ENCODE results near the gene IRAK3.
"Not testable (repeated sequence)": the region's sequence is repeated elsewhere in the genome, so short reads cannot be mapped to it uniquely, and the experiment has no call there.

IRAK3 gene

GRCh38 chr12:66169221-66170170 is 19.5 kb upstream of the IRAK3 start, which contains the start of gene TMBIM4:
Gene TMBIM4, minus strand, starts transcription at chr12:66169996. Its CDS starts 45 bp downstream, at chr12:66169951.
- peak; percentile 83 for DNase-seq (ENCODE audit: low read depth)
- TF ChIP-seq CTCF (conservative IDR thresholded peaks at IDR 0.05; ENCODE audit: low read depth, low read length), result peak; percentile 30
- peak within 1 kb of the TSS; percentile 87 for H3K4me3 ChIP-seq (ENCODE audit: low read length)

GRCh38 chr12:66170606-66171005 is 18.4 kb upstream of the IRAK3 start:
- TF ChIP-seq CTCF (conservative IDR thresholded peaks at IDR 0.05; ENCODE audit: low read depth, low read length), result no peak
- no peak overlapping the region for H3K4me3 ChIP-seq (ENCODE audit: low read length)
- no peak for DNase-seq (ENCODE audit: low read depth)

GRCh38 chr12:66174391-66175325 is 14.4 kb upstream of the IRAK3 start:
- H3K4me3 ChIP-seq (ENCODE audit: low read length); DNase-seq (ENCODE audit: low read depth): not testable (repeated sequence)

- H3K4me3 ChIP-seq (ENCODE audit: low read length), result no peak overlapping the region
- TF ChIP-seq CTCF (conservative IDR thresholded peaks at IDR 0.05; ENCODE audit: low read depth, low read length), result no peak
- no peak for DNase-seq (ENCODE audit: low read depth)
Measured at GRCh38 chr12:66176105-66176900, 12.7 kb upstream of the IRAK3 start.

GRCh38 chr12:66182956-66183355 is 6.1 kb upstream of the IRAK3 start:
- TF ChIP-seq CTCF (conservative IDR thresholded peaks at IDR 0.05; ENCODE audit: low read depth, low read length), result no peak
- no peak for DNase-seq (ENCODE audit: low read depth)
- H3K4me3 ChIP-seq (ENCODE audit: low read length), result no peak overlapping the region

GRCh38 chr12:66184822-66185221 is 4.2 kb upstream of the IRAK3 start:
- H3K4me3 ChIP-seq (ENCODE audit: low read length); DNase-seq (ENCODE audit: low read depth): not testable (repeated sequence)

- no peak for TF ChIP-seq CTCF (conservative IDR thresholded peaks at IDR 0.05; ENCODE audit: low read depth, low read length)
- H3K4me3 ChIP-seq (ENCODE audit: low read length), result no peak overlapping the region
- no peak for DNase-seq (ENCODE audit: low read depth)
Measured at GRCh38 chr12:66187036-66187435, 2.0 kb upstream of the IRAK3 start.
